Measurements from ENCODE around the gene MLLT10. TPM values are rescaled to one million over a fixed set of nuclear protein-coding genes. Genes with fewer than 3 reads are reported as not detected.
A peak's percentile ranks its signal among the peaks of the same experiment; 100 is the strongest.

Gene MLLT10
- total RNA-seq, 1 experiment from 2014 or later = 45.2 TPM

- Histone ChIP-seq H3K4me1 (ENCODE audit: control insufficient read depth in 1 of 2, insufficient read depth in 2 of 2, low read length in 2 of 2) (peaks cover 8 to 47% of the 10 kb centered on the region in 2 experiments), H4K20me1 (ENCODE audit: insufficient read depth) (no peaks in the 10 kb centered on the region), H3K36me3 (ENCODE audit: control insufficient read depth in 1 of 2, insufficient read depth in 2 of 2, low read length in 2 of 2) (no peaks in the 10 kb centered on the region), H3K27ac (ENCODE audit: low read depth, low read length) (no peak overlapping the region), H3K4me2 (ENCODE audit: low read length) (no peak overlapping the region), H3K9me3 (ENCODE audit: control insufficient read depth in 1 of 2, insufficient read depth in 1 of 2, low read depth in 1 of 2, low read length in 2 of 2) (no peaks in the 10 kb centered on the region), H3K4me3 (replicated peaks in 1 of 2; ENCODE audit: low read depth in 1 of 2, low read length in 2 of 2) (no peak overlapping the region), H3K79me2 (ENCODE audit: insufficient read depth, low read length) (no peaks in the 10 kb centered on the region), H3K9ac (ENCODE audit: low read length) (no peak overlapping the region), H3K27me3 (ENCODE audit: insufficient read depth, low read length) (no peaks in the 10 kb centered on the region), H3K9me2 (ENCODE audit: insufficient read depth) (no peaks in the 10 kb centered on the region), H2AFZ (ENCODE audit: low read depth, low read length, poor library complexity, severe bottlenecking) (peak overlapping the region; percentile 51)
- DNase-seq (ENCODE audit: low read depth, low spot score) (no peak), ATAC-seq (no peak)
- no TSS peak for BruUV-seq (replicated peaks)
- TF ChIP-seq EZH2 (IDR thresholded peaks at IDR 0.05) = no peak
- TF ChIP-seq ZFX (IDR thresholded peaks at IDR 0.05) = no peak
- no peak for TF ChIP-seq SIN3A (IDR thresholded peaks at IDR 0.05; ENCODE audit: low read depth)
- TF ChIP-seq SRF (IDR thresholded peaks at IDR 0.05; ENCODE audit: low read depth) = no peak
- TF ChIP-seq CBX3 (IDR thresholded peaks at IDR 0.05; ENCODE audit: low read depth) = no peak
- TF ChIP-seq TCF7L2 (IDR thresholded peaks at IDR 0.05; ENCODE audit: borderline replicate concordance, extremely low read depth, insufficient read depth, insufficient read length) = no peak
- TF ChIP-seq FOSL1 (IDR thresholded peaks at IDR 0.05; ENCODE audit: low read depth) = no peak
- no peak for TF ChIP-seq CEBPB (IDR thresholded peaks at IDR 0.05; ENCODE audit: low read depth)
- no peak for TF ChIP-seq JUND (IDR thresholded peaks at IDR 0.05)
- TF ChIP-seq CTCF (IDR thresholded peaks at IDR 0.05 in 2 of 3, conservative IDR thresholded peaks at IDR 0.05 in 1 of 3; ENCODE audit: borderline replicate concordance in 1 of 3, insufficient read depth in 1 of 3, low read depth in 2 of 3, low read length in 2 of 3) = no peak
- TF ChIP-seq EGR1 (IDR thresholded peaks at IDR 0.05; ENCODE audit: low read depth) = no peak
- no peak for TF ChIP-seq MAX (IDR thresholded peaks at IDR 0.05)
- TF ChIP-seq RAD21 (IDR thresholded peaks at IDR 0.05; ENCODE audit: low read depth) = no peak
- TF ChIP-seq ZNF274 (IDR thresholded peaks at IDR 0.05; ENCODE audit: low read depth, low read length) = no peak
- TF ChIP-seq YY1 (IDR thresholded peaks at IDR 0.05; ENCODE audit: extremely low read depth, insufficient replicate concordance, low read depth, low read length) = no peak
- intact Hi-C loops (cut with micrococcal nuclease) = no loop called here
- CTCF ChIA-PET = no interaction called here
- POLR2A ChIA-PET = interaction anchor here (0.7 kb wide), 1 partner anchor 429 kb away, joined by 3 read pairs; no protein-coding TSS in a partner anchor
- RAD21 ChIA-PET (ENCODE audit: low non-redundant PET in 1 of 2, low total read pairs in 2 of 2, uncharacterized antibody in 2 of 2, unreplicated experiment in 2 of 2) = interaction anchor here in 1 of 2 experiments (0.7 kb wide), 1 partner anchor 18 kb away, joined by 3 read pairs; no protein-coding TSS in a partner anchor
These were observed 9.9 kb upstream of the MLLT10 start for GRCh38 chr10:21524131-21524525.
